Mucosa of descending colon (tissue), 3 donors: ENCODE results near the gene ZNF423. TPM values are rescaled to one million over a fixed set of nuclear protein-coding genes. Genes with fewer than 3 reads are reported as not detected.

Experiments used
- ATAC-seq: fragments of 200-7000 bp; cut with Tn5 transposase; one replicate; pipeline ENCODE4 v1.9.1; 2020; ENCODE audit warnings: mild to moderate bottlenecking, moderate library complexity
- DNase-seq, 3 donors: peaks; one replicate each; pipeline ENCODE4 v3.0.0-alpha.2; 2020
- H3K36me3 ChIP-seq: fragments of 200-600 bp; one replicate; pipeline ENCODE4 v1.8.0; 2021; ENCODE audit warnings: low read depth, mild to moderate bottlenecking
- H3K4me1 ChIP-seq: fragments of 200-600 bp; one replicate; pipeline ENCODE4 v1.8.0; 2021; ENCODE audit warnings: low read depth, mild to moderate bottlenecking
- H3K4me3 ChIP-seq: fragments of 200-600 bp; one replicate; pipeline ENCODE4 v1.8.0; 2021; ENCODE audit warnings: mild to moderate bottlenecking
- H3K9me3 ChIP-seq: fragments of 200-600 bp; one replicate; pipeline ENCODE4 v1.8.0; 2021; ENCODE audit warnings: mild to moderate bottlenecking
- intact Hi-C, 2 donors: fragments of 100-400 bp; cut with DNase I in 1 of 2; cut with micrococcal nuclease in 1 of 2; formaldehyde crosslinking; loops; one replicate each; pipeline versions ENCODE4 v1.11.0 to v1.11.1; 2022; cut with DNase I, micrococcal nuclease
- total RNA-seq, 3 donors: library from RNA; stranded (reverse); fragmentation: NEBNext Ultra II Directional in 2 of 3; extraction: Animal tissue kit (Norgen Biotek cat#: 25700) in 2 of 3; gene quantifications; one replicate each; pipeline versions ENCODE4 v1.2.1 to v1.2.4, GENCODE V29; 2021 to 2023
- TF ChIP-seq, protein P1 (sequence below): fragments of 200-600 bp; IDR thresholded peaks from one replicate; pipeline ENCODE4 v1.8.0; 2022; ENCODE audit warnings: antibody characterized with exemption, mild to moderate bottlenecking
- donor health status: DM: no; HTN: no; CAD: no; lungs with moderate emphysema.
- donor health status: DM: no; HTN: no; CAD: no.
- donor health status: DM: no; HTN: yes; CAD: no.

ZNF423 gene
- total RNA-seq, 3 donors from 2014 or later = 6.7 to 11.6 (median 11.0) TPM

DNA sequence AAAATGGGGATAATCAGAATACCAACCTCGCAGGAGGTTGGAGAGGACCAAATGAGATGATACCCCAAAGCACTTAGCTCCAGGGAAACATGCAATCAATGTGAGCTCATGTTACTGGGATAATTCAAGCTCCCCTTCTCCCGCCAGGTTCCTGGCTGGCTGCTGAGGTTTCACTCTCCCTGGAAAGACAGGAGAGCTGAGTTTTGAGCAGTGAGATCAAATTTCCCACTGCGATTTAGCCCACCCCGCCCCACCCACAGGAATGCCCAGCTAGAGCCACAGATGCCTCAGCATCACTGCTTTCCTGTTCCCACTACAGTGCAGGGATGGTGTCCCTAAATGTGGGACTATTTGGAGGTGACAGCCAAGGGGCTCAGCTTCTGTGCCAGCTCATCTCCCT, 56.7 kb downstream of the ZNF423 start:
- Histone ChIP-seq H3K9me3 (no peaks in the 10 kb centered on the region), H3K4me3 (no peak overlapping the region), H3K4me1 (no peaks in the 10 kb centered on the region), H3K36me3 (no peaks in the 10 kb centered on the region)
- ATAC-seq (no peak), DNase-seq (no peak)
- intact Hi-C loops = no loop called here
- TF ChIP-seq, protein P1, sequence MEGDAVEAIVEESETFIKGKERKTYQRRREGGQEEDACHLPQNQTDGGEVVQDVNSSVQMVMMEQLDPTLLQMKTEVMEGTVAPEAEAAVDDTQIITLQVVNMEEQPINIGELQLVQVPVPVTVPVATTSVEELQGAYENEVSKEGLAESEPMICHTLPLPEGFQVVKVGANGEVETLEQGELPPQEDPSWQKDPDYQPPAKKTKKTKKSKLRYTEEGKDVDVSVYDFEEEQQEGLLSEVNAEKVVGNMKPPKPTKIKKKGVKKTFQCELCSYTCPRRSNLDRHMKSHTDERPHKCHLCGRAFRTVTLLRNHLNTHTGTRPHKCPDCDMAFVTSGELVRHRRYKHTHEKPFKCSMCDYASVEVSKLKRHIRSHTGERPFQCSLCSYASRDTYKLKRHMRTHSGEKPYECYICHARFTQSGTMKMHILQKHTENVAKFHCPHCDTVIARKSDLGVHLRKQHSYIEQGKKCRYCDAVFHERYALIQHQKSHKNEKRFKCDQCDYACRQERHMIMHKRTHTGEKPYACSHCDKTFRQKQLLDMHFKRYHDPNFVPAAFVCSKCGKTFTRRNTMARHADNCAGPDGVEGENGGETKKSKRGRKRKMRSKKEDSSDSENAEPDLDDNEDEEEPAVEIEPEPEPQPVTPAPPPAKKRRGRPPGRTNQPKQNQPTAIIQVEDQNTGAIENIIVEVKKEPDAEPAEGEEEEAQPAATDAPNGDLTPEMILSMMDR = no peak

DNA sequence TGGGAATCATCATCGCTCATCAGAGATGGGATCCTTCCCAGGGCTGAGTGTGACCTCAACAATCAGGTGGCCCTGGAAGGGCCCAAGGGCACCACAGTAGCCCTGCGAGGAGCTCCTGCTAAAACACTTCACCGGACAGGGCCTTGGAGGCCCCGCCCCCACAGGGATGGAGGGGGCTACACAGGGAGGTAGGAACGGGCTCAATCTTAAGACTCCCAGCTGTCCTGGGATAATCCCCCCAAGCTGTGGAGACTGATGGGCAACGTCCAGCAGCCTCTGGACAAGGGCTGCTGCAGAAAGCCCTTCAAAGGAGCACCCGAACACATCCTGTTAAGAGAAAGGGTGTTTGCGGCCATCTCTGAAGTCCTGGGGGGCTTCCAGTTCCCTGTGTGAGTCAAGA, 60.4 kb downstream of the ZNF423 start:
- intact Hi-C loops = no loop called here
- Histone ChIP-seq H3K9me3 (no peaks in the 10 kb centered on the region), H3K4me3 (no peak overlapping the region), H3K36me3 (no peaks in the 10 kb centered on the region), H3K4me1 (no peaks in the 10 kb centered on the region)
- ATAC-seq (no peak), DNase-seq (no peak)
- TF ChIP-seq, protein P1 = no peak

DNA sequence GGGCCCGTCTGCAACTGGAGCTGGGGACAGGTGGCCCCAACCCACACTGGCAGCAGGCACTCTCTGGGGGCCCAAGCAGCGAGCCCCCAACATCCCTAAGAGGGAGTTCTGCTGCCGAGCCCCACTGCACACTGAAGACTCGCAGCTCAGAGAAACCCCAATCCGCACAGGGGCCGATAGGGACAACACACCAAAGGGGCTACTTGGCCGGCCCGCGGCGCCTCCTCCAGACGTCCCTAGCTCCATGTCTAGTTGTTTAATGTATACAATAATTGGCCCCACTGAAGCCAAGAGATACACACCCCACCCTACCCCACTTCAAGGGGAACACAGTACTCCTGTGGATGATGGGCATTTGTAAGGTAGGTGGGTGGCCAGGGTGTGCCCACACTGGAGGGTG, 62.7 kb downstream of the ZNF423 start:
- Histone ChIP-seq H3K36me3 (no peaks in the 10 kb centered on the region), H3K4me3 (no peak overlapping the region), H3K9me3 (no peaks in the 10 kb centered on the region), H3K4me1 (no peaks in the 10 kb centered on the region)
- no peak for DNase-seq
- TF ChIP-seq, protein P1 = no peak
- no peak for ATAC-seq
- intact Hi-C loops = no loop called here

DNA sequence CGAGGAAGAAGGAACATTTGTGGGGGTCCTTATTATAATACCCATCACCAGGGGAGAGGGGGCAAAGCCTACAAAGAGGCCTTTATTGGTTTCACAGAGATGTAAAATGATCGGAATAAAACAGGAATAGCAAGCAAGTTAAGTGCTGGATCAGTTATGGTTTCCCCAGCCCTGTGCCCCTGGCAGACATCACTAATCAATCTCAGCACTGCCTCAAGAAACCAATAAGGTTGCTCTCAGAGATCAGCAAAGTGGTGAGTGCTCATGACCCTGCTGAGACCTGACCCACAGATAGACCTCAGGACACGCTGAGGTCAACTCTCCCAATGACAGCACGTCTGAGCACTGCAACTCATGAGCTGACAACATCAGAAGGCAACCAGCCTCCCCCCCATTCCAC, 66.3 kb downstream of the ZNF423 start:
- intact Hi-C loops = no loop called here
- no peak for ATAC-seq
- TF ChIP-seq, protein P1 = no peak
- Histone ChIP-seq H3K36me3 (no peaks in the 10 kb centered on the region), H3K9me3 (no peaks in the 10 kb centered on the region), H3K4me1 (no peaks in the 10 kb centered on the region), H3K4me3 (no peak overlapping the region)
- DNase-seq = no peak

DNA sequence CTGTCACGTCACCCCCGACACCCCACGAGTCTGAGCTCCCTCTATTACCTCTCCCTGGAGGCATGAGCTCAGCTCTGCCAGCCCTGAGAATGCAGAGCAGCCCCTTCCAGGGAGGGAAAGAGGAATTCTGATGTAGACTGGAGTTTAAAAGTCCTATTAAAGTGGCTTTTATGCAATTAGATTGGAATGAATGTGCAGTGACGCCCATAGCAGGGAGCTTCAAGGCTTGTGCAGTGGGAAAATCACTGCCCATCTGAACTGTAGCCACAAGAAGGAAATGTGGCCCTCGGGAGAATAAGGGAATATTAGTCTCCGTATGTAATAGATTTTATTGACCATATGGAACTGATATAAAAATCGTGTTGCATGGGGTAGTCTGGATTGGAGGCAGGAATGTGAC, 66.9 kb downstream of the ZNF423 start:
- Histone ChIP-seq H3K4me3 (no peak overlapping the region), H3K4me1 (no peaks in the 10 kb centered on the region), H3K36me3 (no peaks in the 10 kb centered on the region), H3K9me3 (no peaks in the 10 kb centered on the region)
- ATAC-seq = no peak
- intact Hi-C loops = no loop called here
- no peak for DNase-seq
- TF ChIP-seq, protein P1 = no peak

DNA sequence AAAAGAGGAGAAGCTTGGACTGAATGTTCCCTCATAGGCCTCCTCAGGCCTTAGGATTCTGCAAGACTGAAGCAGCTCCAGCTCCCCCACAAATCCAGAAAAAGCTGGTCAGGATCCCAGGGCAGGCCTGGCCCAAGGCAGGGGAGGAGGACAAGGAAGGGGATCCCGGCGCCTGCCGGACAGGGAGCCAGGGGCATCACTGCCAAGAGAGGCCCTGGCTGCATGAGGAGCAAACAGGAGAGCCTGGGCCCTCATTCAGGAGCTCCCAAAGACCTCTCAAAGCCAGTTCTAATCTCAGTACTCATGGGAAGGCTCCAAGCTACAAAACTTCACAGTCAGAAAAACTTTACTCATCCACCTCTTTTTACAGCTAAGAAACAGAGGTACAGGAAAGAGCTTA, 67.3 kb downstream of the ZNF423 start:
- ATAC-seq (no peak), DNase-seq (no peak)
- TF ChIP-seq, protein P1 = no peak
- intact Hi-C loops = no loop called here
- no peaks in the 10 kb centered on the region for H3K9me3 ChIP-seq
- no peaks in the 10 kb centered on the region for H3K36me3 ChIP-seq
- H3K4me1 ChIP-seq = no peaks in the 10 kb centered on the region
- H3K4me3 ChIP-seq = no peak overlapping the region
